Memory B cell (primary cell): Measurements from ENCODE around the gene SBF2.
A peak's percentile ranks its signal among the peaks of the same experiment; 100 is the strongest.
"Not testable (repeated sequence)": the region's sequence is repeated elsewhere in the genome, so short reads cannot be mapped to it uniquely, and the experiment has no call there.

Experiments
- ATAC-seq: fragments of 150-1000 bp; cut with Tn5 transposase; 2 replicates; pipeline ENCODE4 v1.10.0; 2021; ENCODE audit warnings: low read depth, mild to moderate bottlenecking, moderate library complexity
- DNase-seq, 2 donors: peaks; one replicate each; pipeline ENCODE4 v3.0.0; 2022; ENCODE audit warnings: low spot score in 2 of 2
- H3K27ac Mint-ChIP-seq: one replicate; pipeline ENCODE4 v1.8.0; 2022; ENCODE audit warnings: mild to moderate bottlenecking, moderate library complexity, mixed read lengths
- H3K27me3 Mint-ChIP-seq: one replicate; pipeline ENCODE4 v1.8.0; 2022; ENCODE audit warnings: mixed read lengths
- H3K36me3 Mint-ChIP-seq: one replicate; pipeline ENCODE4 v1.8.0; 2022; ENCODE audit warnings: mild to moderate bottlenecking, mixed read lengths
- H3K4me1 Mint-ChIP-seq: one replicate; pipeline ENCODE4 v1.8.0; 2022; ENCODE audit warnings: mixed read lengths
- H3K4me3 Mint-ChIP-seq: one replicate; pipeline ENCODE4 v1.8.0; 2022; ENCODE audit warnings: mild to moderate bottlenecking, moderate library complexity, mixed read lengths
- H3K9me3 Mint-ChIP-seq: one replicate; pipeline ENCODE4 v1.8.0; 2022; ENCODE audit warnings: mixed read lengths

Gene SBF2

DNA sequence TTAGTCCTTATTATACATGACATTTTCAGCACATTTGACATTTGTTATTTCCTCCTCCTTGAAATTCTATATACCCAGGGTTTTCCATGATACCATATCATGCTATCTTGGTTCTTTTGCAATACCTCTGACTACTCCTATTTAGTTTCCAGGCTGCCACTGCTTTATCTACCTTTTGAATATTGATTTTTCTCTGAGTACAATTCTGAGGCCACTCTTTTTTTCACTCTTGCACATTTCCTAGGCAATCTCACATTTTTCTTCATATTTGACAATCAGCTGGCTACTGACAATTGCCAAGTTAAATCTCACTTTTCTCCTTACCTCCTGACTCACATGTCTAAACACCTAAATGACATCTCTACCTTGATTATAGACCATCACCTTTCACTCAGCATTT, 11.9 kb downstream of the SBF2 start:
- Mint-ChIP-seq H3K4me1 (peaks cover 8% of the 10 kb centered on the region), H3K4me3 (no peak overlapping the region), H3K27ac (no peak overlapping the region), H3K9me3 (no peaks in the 10 kb centered on the region), H3K36me3 (no peaks in the 10 kb centered on the region), H3K27me3 (no peaks in the 10 kb centered on the region)
- DNase-seq (no peak), ATAC-seq (no peak)

- Mint-ChIP-seq H3K9me3 (no peaks in the 10 kb centered on the region), H3K4me1 (peaks cover 6% of the 10 kb centered on the region), H3K36me3 (no peaks in the 10 kb centered on the region), H3K27me3 (no peaks in the 10 kb centered on the region), H3K27ac (no peak overlapping the region), H3K4me3 (no peak overlapping the region)
- DNase-seq (no peak), ATAC-seq (no peak)
Observed at GRCh38 chr11:10275714-10276113, 18.3 kb downstream of the SBF2 start.

DNA sequence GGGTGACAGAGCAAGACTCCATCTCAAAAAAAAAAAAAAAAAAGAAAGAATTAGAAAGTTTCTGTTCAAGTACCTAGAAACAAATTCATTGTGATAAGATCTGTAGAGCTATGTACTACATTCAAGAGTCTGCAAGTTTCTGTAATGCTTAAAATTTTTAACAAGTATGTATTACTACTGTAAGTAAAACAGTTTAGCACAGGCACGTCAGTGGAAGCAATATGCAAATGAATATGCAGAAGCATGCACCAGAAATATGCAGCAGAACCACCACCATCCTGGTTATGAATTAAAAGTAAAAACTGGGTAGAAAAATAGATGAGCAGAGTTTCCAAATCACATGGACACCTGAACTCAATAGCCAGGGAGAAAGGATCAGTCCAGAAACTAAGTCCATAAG, 19.3 kb downstream of the SBF2 start:
- Mint-ChIP-seq H3K27me3 (no peaks in the 10 kb centered on the region), H3K4me3 (no peak overlapping the region), H3K36me3 (no peaks in the 10 kb centered on the region), H3K9me3 (no peaks in the 10 kb centered on the region), H3K4me1 (peaks cover 6% of the 10 kb centered on the region), H3K27ac (no peak overlapping the region)
- ATAC-seq = no peak
- DNase-seq = no peak

DNA sequence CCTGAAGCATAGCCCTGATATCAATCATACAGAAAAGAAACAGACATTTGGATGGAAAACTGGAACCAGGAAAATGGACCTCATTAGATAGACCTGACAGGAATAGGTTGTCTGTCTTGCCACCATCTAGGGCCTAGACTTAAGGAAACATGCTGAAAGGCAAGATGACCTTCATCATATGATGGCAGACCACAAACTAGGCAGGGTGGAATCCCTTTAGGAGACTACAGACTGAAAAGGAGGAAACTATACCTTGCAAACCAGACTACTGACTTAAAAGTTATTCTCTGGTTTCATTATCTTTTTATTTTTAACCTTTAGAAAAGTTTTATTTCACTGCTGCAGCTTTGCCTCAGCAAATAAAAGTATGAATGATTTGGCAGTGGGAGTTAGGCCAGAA, 20.3 kb downstream of the SBF2 start:
- no peaks in the 10 kb centered on the region for H3K9me3 Mint-ChIP-seq
- no peaks in the 10 kb centered on the region for H3K36me3 Mint-ChIP-seq
- H3K27me3 Mint-ChIP-seq = no peaks in the 10 kb centered on the region
- H3K4me3 Mint-ChIP-seq = no peak overlapping the region
- H3K4me1 Mint-ChIP-seq = peaks cover 6% of the 10 kb centered on the region
- ATAC-seq (no peak), DNase-seq (no peak)
- no peak overlapping the region for H3K27ac Mint-ChIP-seq

DNA sequence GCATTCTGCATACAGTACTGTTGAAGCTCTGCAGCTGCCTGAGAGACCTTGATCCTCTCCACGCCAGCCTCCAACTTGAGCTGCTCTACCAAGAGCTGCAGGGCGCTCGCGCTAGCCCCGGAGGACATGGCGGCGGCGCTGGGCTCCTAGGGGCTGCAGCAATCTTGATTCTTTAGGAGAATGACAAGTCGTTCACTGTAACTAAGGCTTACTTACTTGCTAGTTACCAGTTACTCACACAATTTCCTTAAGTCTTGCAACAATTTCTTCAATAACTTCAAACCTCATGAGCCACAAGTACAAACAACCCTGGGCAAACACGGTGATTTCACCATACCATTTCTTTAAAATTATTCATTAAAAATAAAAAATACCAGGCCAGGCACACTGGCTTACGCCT, 21.9 kb downstream of the SBF2 start:
- Mint-ChIP-seq H3K4me3 (no peak overlapping the region), H3K36me3 (peaks cover 4% of the 10 kb centered on the region), H3K27me3 (no peaks in the 10 kb centered on the region), H3K9me3 (no peaks in the 10 kb centered on the region), H3K27ac (no peak overlapping the region), H3K4me1 (peaks cover 6% of the 10 kb centered on the region)
- ATAC-seq (no peak), DNase-seq (no peak)

DNA sequence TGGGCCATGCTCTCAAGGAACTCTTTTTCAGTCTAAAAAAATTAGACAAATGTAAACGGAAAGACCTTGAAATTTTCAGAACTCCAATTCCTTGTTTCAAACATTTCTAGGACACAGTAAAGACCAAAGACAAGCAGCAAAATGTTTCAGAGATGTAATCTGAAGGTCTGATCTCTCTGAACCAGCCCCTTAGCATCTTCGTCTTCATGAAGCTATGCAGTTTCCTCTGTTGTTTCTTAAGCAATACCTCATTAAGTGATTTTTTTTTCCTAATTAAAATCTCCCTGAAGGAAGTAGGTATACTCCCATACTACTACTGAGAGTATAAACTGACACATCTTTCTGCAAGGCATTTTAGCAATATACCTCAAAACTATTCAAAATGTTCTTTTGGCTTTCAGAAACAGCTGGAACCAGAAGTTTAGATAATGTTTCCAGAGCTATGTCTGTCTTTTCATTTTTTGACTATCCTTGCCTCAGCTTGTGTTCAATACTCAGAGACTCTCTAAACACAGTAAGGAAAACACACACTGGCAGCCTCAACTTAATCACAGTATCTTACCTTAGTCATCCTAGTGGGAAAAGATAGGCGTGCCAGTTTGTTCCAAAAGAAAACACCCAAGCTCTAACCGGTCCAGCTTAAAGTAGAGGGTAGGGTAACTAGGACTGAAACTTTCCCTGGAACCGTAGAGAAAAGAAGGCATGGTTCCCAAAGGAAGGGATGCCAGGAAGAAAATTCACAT, 25.1 kb downstream of the SBF2 start:
- DNase-seq (no peak), ATAC-seq (no peak)
- Mint-ChIP-seq H3K9me3 (no peaks in the 10 kb centered on the region), H3K27me3 (no peaks in the 10 kb centered on the region), H3K4me3 (no peak overlapping the region), H3K36me3 (peaks cover 12% of the 10 kb centered on the region), H3K27ac (no peak overlapping the region), H3K4me1 (peaks cover 4% of the 10 kb centered on the region)

DNA sequence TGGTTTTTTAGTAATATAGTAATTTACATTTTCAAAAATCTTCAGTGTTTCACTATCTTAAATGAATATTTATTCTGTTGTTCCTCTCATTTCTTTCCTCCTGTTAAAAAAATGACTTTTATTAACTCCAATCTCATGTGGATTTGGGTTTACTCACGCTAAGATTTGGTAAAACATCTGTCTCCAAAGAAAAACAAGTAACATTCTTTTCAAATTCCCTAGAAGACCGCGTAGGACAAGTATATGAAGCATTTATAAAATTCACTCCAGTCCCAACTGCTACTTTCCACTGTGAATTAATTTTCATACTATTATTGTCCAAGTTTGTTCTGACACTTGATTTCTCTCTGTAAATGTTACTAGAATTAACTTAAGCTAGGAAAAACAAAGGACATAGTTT, 26.2 kb downstream of the SBF2 start:
- Mint-ChIP-seq H3K9me3 (no peaks in the 10 kb centered on the region), H3K4me3 (no peak overlapping the region), H3K36me3 (peaks cover 12% of the 10 kb centered on the region), H3K4me1 (no peaks in the 10 kb centered on the region), H3K27ac (no peak overlapping the region), H3K27me3 (no peaks in the 10 kb centered on the region)
- no peak for ATAC-seq
- DNase-seq = no peak

- Mint-ChIP-seq H3K4me1 (no peaks in the 10 kb centered on the region), H3K27me3 (no peaks in the 10 kb centered on the region), H3K36me3 (peaks cover 12% of the 10 kb centered on the region), H3K9me3 (no peaks in the 10 kb centered on the region), H3K27ac (no peak overlapping the region), H3K4me3 (no peak overlapping the region)
- no peak for ATAC-seq
- DNase-seq = no peak
Observed at GRCh38 chr11:10265936-10266335, 28.1 kb downstream of the SBF2 start.

DNA sequence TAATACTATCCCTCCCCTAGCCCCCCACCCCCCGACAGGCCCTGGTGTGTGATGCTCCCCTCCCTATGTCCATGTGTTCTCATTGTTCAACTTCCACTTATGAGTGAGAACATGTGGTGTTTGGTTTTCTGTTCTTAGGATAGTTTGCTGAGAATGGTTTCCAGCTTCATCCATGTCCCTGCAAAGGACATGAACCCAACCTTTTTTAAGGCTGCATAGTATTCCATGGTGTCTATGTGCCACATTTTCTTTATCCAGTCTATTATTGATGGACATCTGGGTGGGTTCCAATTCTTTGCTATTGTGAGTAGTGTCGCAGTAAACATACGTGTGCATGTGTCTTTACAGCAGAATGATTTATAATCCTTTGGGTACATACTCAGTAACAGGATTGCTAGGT, 29.3 kb downstream of the SBF2 start:
- not testable (repeated sequence) for H3K4me1 Mint-ChIP-seq, DNase-seq, H3K4me3 Mint-ChIP-seq, H3K27ac Mint-ChIP-seq, H3K27me3 Mint-ChIP-seq, ATAC-seq, H3K9me3 Mint-ChIP-seq
- H3K36me3 Mint-ChIP-seq = peaks cover 12% of the 10 kb centered on the region

DNA sequence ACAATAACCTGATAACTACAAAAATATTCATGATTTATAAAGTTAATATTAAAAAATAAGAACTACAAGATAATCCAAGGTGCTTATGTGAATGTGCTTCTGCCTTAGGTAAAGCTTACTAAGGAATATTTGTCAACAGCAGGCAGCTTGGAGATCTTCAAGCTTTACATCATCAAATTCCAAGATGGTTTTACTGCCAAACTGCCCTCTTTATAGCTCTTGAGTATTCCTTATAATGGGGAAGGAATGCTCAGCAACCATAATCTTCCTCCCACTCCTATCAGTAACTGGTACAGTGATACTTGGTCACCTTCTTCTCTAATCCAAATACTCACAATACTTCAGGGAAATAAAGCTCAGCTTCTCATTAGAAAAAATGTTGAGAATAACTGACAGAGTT, 30.1 kb downstream of the SBF2 start:
- DNase-seq (no peak), ATAC-seq (no peak)
- Mint-ChIP-seq H3K27ac (no peak overlapping the region), H3K27me3 (no peaks in the 10 kb centered on the region), H3K4me3 (no peak overlapping the region), H3K4me1 (no peaks in the 10 kb centered on the region), H3K36me3 (peaks cover 12% of the 10 kb centered on the region), H3K9me3 (no peaks in the 10 kb centered on the region)

- DNase-seq = no peak
- Mint-ChIP-seq H3K9me3 (no peaks in the 10 kb centered on the region), H3K4me1 (peaks cover 5% of the 10 kb centered on the region), H3K36me3 (peaks cover 8% of the 10 kb centered on the region), H3K27me3 (no peaks in the 10 kb centered on the region), H3K4me3 (no peak overlapping the region), H3K27ac (no peak overlapping the region)
- no peak for ATAC-seq
Observed at GRCh38 chr11:10261821-10262220, 32.2 kb downstream of the SBF2 start.

DNA sequence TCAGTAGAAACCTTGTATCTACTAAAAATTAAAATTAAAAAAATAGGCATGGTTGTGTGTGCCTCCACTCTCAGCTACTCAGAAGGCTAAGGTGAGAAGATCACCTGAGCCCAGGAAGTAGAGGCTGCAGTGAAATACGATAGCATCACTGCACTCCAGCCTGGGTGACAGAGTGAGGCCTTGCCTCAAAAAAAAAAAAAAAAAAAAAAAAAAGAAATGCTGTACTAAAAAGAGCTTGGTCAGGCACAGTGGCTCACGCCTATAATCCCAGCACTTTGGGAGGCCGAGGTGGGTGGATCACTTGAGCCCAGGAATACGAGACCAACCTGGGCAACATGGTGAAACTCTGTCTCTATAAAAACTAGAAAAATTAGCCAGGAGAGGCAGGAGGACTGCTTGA, 36.5 kb downstream of the SBF2 start:
- no peak for DNase-seq
- H3K9me3 Mint-ChIP-seq = no peaks in the 10 kb centered on the region
- peaks cover 2% of the 10 kb centered on the region for H3K36me3 Mint-ChIP-seq
- no peak overlapping the region for H3K27ac Mint-ChIP-seq
- no peaks in the 10 kb centered on the region for H3K27me3 Mint-ChIP-seq
- peaks cover 11% of the 10 kb centered on the region for H3K4me1 Mint-ChIP-seq
- ATAC-seq = no peak
- no peak overlapping the region for H3K4me3 Mint-ChIP-seq

- no peak for DNase-seq
- Mint-ChIP-seq H3K4me3 (no peak overlapping the region), H3K27me3 (no peaks in the 10 kb centered on the region), H3K27ac (peak overlapping the region; percentile 40), H3K36me3 (peaks cover 2% of the 10 kb centered on the region), H3K4me1 (peaks cover 11% of the 10 kb centered on the region), H3K9me3 (no peaks in the 10 kb centered on the region)
- ATAC-seq = peak; percentile 27
Observed at GRCh38 chr11:10255388-10256125, 38.5 kb downstream of the SBF2 start.

- not testable (repeated sequence) for H3K4me3 Mint-ChIP-seq, H3K27ac Mint-ChIP-seq, ATAC-seq, H3K36me3 Mint-ChIP-seq, DNase-seq, H3K4me1 Mint-ChIP-seq, H3K27me3 Mint-ChIP-seq, H3K9me3 Mint-ChIP-seq
Observed at GRCh38 chr11:10249448-10250131, 44.4 kb downstream of the SBF2 start.
